Activated T-cell treated with anti-CD3 and anti-CD28 coated beads, Interleukin-2, amount 50 U/mL, for 72 hours (primary cell): ENCODE results near the gene TMEM108. TPM values are rescaled to one million over a fixed set of nuclear protein-coding genes. Genes with fewer than 3 reads are reported as not detected.
A peak's percentile ranks its signal among the peaks of the same experiment; 100 is the strongest.

Experiments
- ATAC-seq, 2 donors: fragments of 150-1000 bp; cut with Tn5 transposase; replicated peaks in 1 of 2; 2 replicates each; pipeline ENCODE4 v1.10.0; 2021; ENCODE audit warnings: moderate library complexity in 2 of 2, mild to moderate bottlenecking in 1 of 2
- DNase-seq, 2 donors: peaks; one replicate each; pipeline ENCODE4 v3.0.0; 2021 to 2022; ENCODE audit warnings: mixed read lengths in 1 of 2
- H3K27ac Mint-ChIP-seq: one replicate; pipeline ENCODE4 v1.8.0; 2022; ENCODE audit warnings: mild to moderate bottlenecking, moderate library complexity, mixed read lengths
- H3K27me3 Mint-ChIP-seq: one replicate; pipeline ENCODE4 v1.8.0; 2022; ENCODE audit warnings: low read depth, mixed read lengths
- H3K36me3 Mint-ChIP-seq, 2 donors: one replicate each; pipeline ENCODE4 v1.8.0; 2022; ENCODE audit warnings: mixed read lengths in 2 of 2, mild to moderate bottlenecking in 1 of 2; ENCODE audit not compliant: insufficient read depth in 2 of 2
- H3K4me1 Mint-ChIP-seq: one replicate; pipeline ENCODE4 v1.8.0; 2022; ENCODE audit warnings: low read depth, mixed read lengths
- H3K4me3 Mint-ChIP-seq, 2 donors: one replicate each; pipeline ENCODE4 v1.8.0; 2022; ENCODE audit warnings: mild to moderate bottlenecking in 2 of 2, mixed read lengths in 2 of 2, moderate library complexity in 2 of 2
- H3K9me3 Mint-ChIP-seq, 2 donors: one replicate each; pipeline ENCODE4 v1.8.0; 2022; ENCODE audit warnings: mixed read lengths in 2 of 2
- total RNA-seq, 2 donors: library from RNA; stranded (reverse); gene quantifications; one replicate each; pipeline ENCODE4 v1.2.3, GENCODE V29; 2022

The TMEM108 gene
- total RNA-seq, 2 donors from 2014 or later, result 0.12 TPM; not detected in 1

DNA sequence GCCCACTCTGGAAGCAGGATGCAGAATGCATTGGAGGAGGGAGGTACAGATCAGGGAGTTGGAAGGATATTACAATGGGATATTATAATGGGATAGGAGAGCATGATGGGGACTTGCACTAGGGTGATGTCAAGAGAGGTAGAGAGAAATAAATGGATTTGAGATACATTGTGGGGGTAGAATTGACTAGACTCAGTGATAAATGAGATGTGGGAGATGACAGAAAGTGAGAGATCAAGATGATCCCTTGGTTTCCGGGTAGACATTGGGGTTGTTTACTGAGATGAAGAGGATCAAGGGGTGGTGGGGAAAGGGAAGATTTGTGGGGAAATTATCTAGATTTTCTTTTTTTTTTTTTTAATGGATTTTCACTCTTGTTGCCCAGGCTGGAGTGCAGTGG, 404.3 kb downstream of the TMEM108 start:
- H3K27me3 Mint-ChIP-seq, result no peaks in the 10 kb centered on the region
- ATAC-seq (peak; percentile 76 to 82), DNase-seq (peak in 1 of 2 donors; percentile 21)
- H3K9me3 Mint-ChIP-seq, result peaks cover 7 to 9% of the 10 kb centered on the region in 2 donors
- peaks cover 59% of the 10 kb centered on the region for H3K4me1 Mint-ChIP-seq
- H3K36me3 Mint-ChIP-seq, result peaks cover 12 to 13% of the 10 kb centered on the region in 2 donors
- peak overlapping the region; percentile 90 for H3K27ac Mint-ChIP-seq
- peak overlapping the region; percentile 81 to 90 for H3K4me3 Mint-ChIP-seq

DNA sequence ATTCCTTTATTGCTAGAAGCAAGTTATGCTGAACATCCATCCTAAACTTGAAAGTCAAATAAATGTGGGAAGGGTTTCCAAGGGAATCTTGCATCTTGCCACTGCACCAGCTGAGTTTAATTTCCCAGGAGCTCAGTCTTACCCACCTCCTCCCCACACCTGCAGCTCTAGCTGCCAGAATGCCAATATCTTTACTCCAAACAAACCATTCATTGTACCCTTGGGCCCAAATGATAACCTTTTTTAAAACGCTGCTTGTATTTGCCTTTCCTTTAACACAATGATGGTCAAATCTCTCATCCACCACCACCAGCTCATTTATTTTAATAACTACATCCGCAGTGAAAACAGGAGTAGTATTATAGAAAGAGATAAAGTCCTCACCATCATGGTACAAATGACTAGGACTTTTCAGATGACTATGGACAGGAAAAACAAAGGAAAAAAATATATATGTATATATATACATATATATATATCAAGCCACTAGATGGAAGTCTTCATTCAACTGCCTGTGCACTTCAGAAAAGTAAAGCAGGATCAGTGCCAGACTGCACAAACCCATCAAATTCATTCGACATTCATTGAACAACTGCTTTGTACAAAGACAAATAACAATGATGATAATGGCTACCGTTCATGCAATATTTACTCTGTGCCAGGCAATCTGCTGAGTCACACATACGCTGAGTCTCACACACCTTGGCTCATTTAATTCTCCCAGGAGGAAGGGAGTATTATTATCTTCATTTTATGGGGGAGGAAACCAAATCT, 405.6 kb downstream of the TMEM108 start:
- peak overlapping the region; percentile 69 to 81 for H3K4me3 Mint-ChIP-seq
- DNase-seq (no peak), ATAC-seq (peak in 1 of 2 donors; percentile 3)
- no peaks in the 10 kb centered on the region for H3K27me3 Mint-ChIP-seq
- H3K4me1 Mint-ChIP-seq, result peaks cover 66% of the 10 kb centered on the region
- peaks cover 7 to 9% of the 10 kb centered on the region in 2 donors for H3K9me3 Mint-ChIP-seq
- H3K36me3 Mint-ChIP-seq, result peaks cover 12 to 13% of the 10 kb centered on the region in 2 donors
- H3K27ac Mint-ChIP-seq, result peak overlapping the region; percentile 52

GRCh38 chr3:133444423-133444774, 406.2 kb downstream of the TMEM108 start:
- no peak overlapping the region for H3K4me3 Mint-ChIP-seq
- peaks cover 4 to 6% of the 10 kb centered on the region in 2 donors for H3K9me3 Mint-ChIP-seq
- H3K4me1 Mint-ChIP-seq, result peaks cover 72% of the 10 kb centered on the region
- H3K36me3 Mint-ChIP-seq, result peaks cover 7 to 10% of the 10 kb centered on the region in 2 donors
- ATAC-seq, result no peak
- DNase-seq, result no peak
- no peaks in the 10 kb centered on the region for H3K27me3 Mint-ChIP-seq
- no peak overlapping the region for H3K27ac Mint-ChIP-seq

GRCh38 chr3:133445108-133445507, 406.9 kb downstream of the TMEM108 start:
- Mint-ChIP-seq H3K9me3 (no peaks in the 10 kb centered on the region), H3K27ac (no peak overlapping the region), H3K4me1 (peaks cover 74% of the 10 kb centered on the region), H3K36me3 (peaks cover under 1 to 4% of the 10 kb centered on the region in 2 donors), H3K4me3 (no peak overlapping the region), H3K27me3 (no peaks in the 10 kb centered on the region)
- DNase-seq (no peak), ATAC-seq (no peak)
